Fibroblast of mammary gland (primary cell): ENCODE measurements around the gene GLI1.
A peak's percentile ranks its signal among the peaks of the same experiment; 100 is the strongest.
"Not testable (repeated sequence)": the region's sequence is repeated elsewhere in the genome, so short reads cannot be mapped to it uniquely, and the experiment has no call there.

Experiments used
- DNase-seq: peaks from one replicate; pipeline ENCODE4 v3.0.0-alpha.2; 2010; ENCODE audit warnings: low read depth
- H3K4me3 ChIP-seq: 2 replicates; pipeline ENCODE4 v1.5.1; 2011; ENCODE audit warnings: low read depth, mild to moderate bottlenecking, low read length, moderate library complexity; ENCODE audit not compliant: control insufficient read depth
- TF ChIP-seq, protein P1 (sequence below): conservative IDR thresholded peaks from 2 replicates; pipeline ENCODE4 v1.5.1; 2011; ENCODE audit warnings: low read depth, low read length, inconsistent platforms; ENCODE audit not compliant: control insufficient read depth, insufficient read depth

Gene GLI1

DNA sequence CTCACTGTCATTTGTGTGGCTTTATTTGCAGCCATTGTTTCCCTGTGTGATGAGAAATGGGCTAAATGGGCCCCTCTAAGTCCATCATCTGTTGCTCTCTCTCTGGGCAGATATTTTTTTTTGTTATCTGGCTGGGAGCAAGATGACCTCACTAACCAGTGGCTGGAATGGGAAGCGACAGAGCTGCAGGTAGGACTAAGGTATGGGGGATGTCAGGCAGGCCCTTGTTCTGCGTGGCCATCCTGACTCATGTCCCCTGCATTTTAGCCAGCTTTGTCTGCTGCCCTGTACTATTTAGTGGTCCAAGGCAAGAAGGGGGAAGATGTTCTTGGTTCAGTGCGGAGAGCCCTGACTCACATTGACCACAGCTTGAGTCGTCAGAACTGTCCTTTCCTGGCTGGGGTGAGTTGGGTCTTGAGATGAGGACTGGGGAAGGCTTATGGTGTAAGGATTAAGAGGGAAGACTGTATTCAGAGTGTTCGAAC lies 29.6 kb downstream of the GLI1 start:
- peak overlapping the region; percentile 99 for H3K4me3 ChIP-seq
- peak; percentile 62 for DNase-seq
- TF ChIP-seq, protein P1, sequence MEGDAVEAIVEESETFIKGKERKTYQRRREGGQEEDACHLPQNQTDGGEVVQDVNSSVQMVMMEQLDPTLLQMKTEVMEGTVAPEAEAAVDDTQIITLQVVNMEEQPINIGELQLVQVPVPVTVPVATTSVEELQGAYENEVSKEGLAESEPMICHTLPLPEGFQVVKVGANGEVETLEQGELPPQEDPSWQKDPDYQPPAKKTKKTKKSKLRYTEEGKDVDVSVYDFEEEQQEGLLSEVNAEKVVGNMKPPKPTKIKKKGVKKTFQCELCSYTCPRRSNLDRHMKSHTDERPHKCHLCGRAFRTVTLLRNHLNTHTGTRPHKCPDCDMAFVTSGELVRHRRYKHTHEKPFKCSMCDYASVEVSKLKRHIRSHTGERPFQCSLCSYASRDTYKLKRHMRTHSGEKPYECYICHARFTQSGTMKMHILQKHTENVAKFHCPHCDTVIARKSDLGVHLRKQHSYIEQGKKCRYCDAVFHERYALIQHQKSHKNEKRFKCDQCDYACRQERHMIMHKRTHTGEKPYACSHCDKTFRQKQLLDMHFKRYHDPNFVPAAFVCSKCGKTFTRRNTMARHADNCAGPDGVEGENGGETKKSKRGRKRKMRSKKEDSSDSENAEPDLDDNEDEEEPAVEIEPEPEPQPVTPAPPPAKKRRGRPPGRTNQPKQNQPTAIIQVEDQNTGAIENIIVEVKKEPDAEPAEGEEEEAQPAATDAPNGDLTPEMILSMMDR: no peak

DNA sequence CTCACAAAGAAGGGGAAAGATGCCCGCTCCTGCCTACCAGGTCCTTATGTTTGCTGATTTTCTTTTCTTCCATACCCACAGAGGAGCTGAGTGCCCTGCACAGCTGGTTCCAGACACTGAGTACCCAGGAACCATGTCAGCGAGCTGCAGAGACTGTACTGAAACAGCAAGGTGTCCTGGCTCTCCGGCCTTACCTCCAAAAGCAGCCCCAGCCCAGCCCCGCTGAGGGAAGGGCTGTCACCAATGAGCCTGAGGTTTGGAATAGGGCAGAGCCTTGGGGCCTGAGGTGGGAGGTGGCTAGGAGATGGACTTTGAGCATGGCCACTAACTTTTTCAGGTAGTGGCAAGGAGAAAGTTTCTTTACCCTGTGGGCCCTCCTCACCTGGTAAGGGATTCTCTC lies 30.5 kb downstream of the GLI1 start:
- TF ChIP-seq, protein P1: no peak
- DNase-seq: no peak
- H3K4me3 ChIP-seq: no peak overlapping the region

DNA sequence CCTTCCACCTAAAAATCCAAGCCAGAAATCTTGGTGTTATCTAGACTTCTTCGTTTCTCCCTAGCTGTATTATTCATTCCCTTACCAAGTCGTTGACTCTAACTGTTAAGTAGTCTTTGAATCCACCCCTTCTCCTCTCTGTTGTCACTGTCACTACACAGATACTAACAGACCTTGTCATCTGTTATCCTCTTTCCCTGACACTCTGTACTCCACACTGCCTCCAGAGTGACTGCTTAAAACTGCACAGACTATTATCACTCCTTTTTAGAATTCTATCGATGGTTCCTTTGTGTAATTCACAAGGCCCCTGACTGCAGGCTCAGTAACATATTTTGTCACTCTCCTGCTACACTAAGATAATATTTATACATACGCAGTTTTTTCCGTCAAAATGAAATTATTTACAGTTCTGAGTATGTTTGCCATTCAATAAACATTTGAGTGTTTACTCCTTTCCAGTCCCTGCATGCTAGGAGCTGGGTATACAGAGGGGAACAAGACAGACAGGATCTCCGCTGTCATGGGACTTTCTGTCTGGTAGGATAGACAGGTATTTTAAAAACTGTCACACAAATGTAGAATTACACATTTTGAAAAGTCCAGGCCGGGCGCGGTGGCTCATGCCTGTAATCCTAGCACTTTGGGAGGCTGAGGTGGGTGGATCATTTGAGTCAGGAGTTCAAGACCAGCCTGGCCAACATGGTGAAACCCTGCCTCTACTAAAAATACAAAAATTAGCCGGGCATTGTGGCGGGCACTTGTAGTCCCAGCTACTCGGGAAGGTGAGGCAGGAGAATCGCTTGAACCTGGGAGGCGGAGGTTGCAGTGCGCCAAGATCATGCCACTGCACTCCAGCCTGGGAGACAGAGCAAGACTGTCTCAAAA lies 32.1 kb downstream of the GLI1 start:
- H3K4me3 ChIP-seq: no peak overlapping the region
- TF ChIP-seq, protein P1: peak; percentile 23
- no peak for DNase-seq

DNA sequence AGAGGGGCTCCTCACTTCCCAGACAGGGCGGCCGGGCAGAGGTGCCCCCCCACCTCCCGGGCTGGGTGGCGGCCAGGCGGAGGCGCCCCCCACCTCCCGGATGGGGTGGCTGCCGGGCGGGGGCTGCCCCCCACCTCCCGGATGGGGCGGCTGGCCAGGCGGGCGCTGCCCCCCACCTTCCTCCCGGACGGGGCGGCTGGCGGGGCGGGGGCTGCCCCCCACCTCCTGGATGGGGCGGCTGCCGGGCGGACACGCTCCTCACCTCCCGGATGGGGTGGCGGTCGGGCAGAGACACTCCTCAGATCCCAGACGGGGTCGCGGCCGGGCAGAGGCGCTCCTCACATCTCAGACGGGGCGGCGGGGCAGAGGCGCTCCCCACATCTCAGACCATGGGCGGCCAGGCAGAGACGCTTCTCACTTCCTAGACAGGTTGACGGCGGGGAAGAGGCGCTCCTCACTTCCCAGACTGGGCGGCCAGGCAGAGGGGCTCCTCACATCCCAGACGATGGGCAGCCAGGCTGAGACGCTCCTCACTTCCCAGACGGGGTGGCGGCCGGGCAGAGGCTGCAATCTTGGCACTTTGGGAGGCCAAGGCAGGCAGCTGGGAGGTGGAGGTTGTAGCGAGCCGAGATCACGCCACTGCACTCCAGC lies 35.6 kb downstream of the GLI1 start:
- not testable (repeated sequence) for H3K4me3 ChIP-seq, DNase-seq

DNA sequence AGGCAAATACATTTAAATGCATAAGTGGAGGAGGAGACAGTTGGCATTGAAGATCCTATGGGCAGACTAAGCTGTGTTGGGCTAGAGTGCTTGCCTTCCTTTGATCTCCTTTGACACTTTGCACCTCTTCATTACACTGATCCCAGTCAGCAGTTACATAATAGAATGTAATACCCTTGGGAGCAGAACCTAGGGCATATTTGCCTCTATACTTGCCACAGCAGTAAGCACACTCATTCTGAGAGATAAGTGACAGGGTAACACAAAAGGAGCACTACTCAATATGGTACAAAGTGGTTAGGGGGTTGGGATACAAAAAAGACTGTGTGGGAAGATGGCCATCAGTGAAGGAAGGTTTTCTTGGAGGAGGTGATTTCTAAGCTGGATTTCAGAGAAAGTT lies 37.2 kb downstream of the GLI1 start:
- TF ChIP-seq, protein P1: no peak

DNA sequence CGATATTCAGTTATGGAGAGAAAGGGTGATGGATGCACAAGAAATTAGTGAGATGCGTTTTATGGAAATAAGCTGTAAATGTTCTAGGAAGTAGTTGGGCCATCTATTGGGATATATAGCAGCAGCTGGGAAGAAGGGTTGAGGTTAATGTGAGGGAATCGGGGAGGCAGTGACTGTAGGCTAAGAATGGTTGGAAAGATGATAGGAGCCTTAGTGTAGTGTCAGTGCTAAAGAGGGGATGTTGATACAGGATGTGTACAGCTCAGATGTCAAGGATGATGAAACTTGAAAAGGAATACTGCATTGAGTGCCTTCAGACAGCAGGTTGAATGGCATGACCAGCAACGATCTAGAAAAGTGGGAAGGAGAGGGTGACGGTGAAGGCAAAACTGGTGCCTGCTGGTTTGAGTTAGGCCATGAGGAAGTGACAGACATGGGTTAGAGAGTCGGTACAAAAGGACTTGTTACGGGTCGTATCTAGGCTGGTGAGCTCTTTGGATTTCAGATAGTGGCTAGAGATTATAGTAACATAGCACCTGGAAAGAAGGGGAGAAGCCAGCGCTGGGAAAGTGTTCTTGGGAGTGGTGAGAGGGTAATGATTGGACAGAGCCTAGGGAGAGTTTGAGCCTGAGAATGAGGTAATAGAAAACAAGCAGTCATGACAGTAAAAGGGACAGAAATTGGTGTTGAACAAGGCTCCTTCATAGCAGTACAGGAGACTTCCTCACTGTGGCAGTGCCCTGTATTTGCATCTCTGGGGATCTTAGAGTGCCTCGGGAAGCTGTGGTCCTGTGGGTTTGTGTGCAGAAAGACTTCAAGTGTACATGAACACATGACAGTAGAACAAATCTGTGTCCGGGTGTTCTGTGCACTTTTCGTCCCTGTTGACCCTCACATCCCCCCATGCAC lies 37.9 kb downstream of the GLI1 start:
- DNase-seq: no peak
- H3K4me3 ChIP-seq: no peak overlapping the region
- TF ChIP-seq, protein P1: no peak

More for the DNA sequence above, 37.2 kb downstream of the GLI1 start:
- H3K4me3 ChIP-seq: no peak overlapping the region
- DNase-seq: no peak

DNA sequence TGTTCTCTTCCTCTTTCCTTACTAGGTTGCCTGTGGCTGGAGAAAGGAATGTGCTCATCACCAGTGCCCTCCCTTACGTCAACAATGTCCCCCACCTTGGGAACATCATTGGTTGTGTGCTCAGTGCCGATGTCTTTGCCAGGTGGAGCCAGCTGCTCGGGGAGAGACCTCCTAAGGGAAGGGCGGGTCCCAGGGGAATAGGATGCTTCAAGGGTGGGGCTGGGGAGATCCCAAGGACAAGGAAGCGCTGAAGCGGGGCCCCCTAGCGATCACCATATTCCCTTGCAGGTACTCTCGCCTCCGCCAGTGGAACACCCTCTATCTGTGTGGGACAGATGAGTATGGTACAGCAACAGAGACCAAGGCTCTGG lies 38.5 kb downstream of the GLI1 start:
- DNase-seq: no peak
- TF ChIP-seq, protein P1: no peak
- H3K4me3 ChIP-seq: no peak overlapping the region
